MM.1S (cell line): ENCODE measurements around the gene KCNJ6.

Experiments used
- EZH2phosphoT487 ChIP-seq: fragments of 300-600 bp; sonication (generic); IDR thresholded peaks from 2 replicates; pipeline ENCODE4 v1.6.1; 2018; ENCODE audit warnings: antibody characterized with exemption, low read length
- TF ChIP-seq, protein P1 (sequence below): fragments of 300-600 bp; sonication (generic); IDR thresholded peaks from 2 replicates; pipeline ENCODE4 v1.5.1; 2016; ENCODE audit warnings: antibody characterized with exemption, low read length, mixed read lengths

DNA sequence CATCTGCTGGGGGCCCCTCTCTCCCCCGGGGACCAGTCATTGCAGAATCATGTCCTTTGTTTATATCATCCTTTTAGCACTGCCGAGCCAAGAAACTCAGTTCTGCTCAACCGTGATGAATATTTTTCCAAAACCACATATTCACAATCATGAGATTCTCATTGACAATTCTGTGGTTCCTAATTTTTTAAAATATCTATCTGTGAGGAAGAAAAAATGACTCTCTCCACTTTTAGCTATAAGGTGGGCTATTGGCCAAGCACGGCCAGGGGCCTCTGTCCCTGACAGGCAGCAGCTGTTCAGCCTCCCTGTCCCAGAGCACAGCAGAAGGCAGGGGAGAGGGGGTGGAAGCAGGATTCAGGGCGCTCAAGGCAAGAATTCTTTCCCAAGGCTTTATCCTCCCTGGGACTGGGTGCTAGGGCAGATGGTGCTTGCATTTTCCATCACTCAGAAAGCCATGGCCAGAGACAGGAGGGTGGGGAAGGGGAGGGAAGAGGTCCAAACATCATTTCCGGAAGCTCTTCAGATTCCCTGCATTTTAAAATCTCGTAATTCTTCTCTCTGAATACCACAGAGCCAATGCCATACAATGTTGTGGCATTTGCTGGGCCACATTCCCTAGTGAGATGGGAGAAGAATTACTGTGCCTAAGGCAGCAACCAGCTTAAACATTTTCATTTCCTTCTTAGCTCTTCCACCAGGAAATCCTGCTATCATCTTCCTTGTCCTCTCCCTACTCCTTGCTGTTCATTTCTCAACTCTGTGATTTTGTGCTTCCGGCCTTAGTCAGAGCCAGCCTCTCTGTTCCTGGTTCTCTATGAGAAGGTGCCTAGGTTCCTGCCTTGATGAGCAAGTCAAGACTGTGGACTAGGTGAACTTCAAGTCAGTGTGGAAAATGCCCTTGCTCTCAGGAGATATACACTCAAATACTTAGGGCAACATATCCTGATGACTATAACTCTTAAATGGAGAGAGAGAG is 60.3 kb downstream of the KCNJ6 start:
- TF ChIP-seq EZH2phosphoT487 = no peak
- TF ChIP-seq, protein P1, sequence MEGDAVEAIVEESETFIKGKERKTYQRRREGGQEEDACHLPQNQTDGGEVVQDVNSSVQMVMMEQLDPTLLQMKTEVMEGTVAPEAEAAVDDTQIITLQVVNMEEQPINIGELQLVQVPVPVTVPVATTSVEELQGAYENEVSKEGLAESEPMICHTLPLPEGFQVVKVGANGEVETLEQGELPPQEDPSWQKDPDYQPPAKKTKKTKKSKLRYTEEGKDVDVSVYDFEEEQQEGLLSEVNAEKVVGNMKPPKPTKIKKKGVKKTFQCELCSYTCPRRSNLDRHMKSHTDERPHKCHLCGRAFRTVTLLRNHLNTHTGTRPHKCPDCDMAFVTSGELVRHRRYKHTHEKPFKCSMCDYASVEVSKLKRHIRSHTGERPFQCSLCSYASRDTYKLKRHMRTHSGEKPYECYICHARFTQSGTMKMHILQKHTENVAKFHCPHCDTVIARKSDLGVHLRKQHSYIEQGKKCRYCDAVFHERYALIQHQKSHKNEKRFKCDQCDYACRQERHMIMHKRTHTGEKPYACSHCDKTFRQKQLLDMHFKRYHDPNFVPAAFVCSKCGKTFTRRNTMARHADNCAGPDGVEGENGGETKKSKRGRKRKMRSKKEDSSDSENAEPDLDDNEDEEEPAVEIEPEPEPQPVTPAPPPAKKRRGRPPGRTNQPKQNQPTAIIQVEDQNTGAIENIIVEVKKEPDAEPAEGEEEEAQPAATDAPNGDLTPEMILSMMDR = no peak
